ENCODE measurements around the gene CYP1A2. TPM values are rescaled to one million over a fixed set of nuclear protein-coding genes. Genes with fewer than 3 reads are reported as not detected.

CYP1A2 gene
- total RNA-seq, 1 experiment from 2014 or later: not detected

GRCh38 chr15:74775894-74776293, 27.2 kb downstream of the CYP1A2 start:
- H3K4me3 Mint-ChIP-seq: no peak overlapping the region
- H3K79me2 ChIP-seq (ENCODE audit: insufficient read depth, low read length): no peaks in the 10 kb centered on the region
- H2BK15ac ChIP-seq (ENCODE audit: low read depth, low read length): no peak overlapping the region
- H3K4ac ChIP-seq (ENCODE audit: low read depth, low read length): no peak overlapping the region
- no peak overlapping the region for H3K9ac ChIP-seq (ENCODE audit: extremely low read depth, insufficient read length, low read length)
- peaks cover 57% of the 10 kb centered on the region for H3K27me3 Mint-ChIP-seq (ENCODE audit: low read depth)
- H3T11ph ChIP-seq (ENCODE audit: low read length): no peak overlapping the region
- H3K4me1 ChIP-seq (ENCODE audit: insufficient read depth, low read length): no peaks in the 10 kb centered on the region
- H3K9me3 Mint-ChIP-seq: no peaks in the 10 kb centered on the region
- TF ChIP-seq CTCF (conservative IDR thresholded peaks at IDR 0.05): no peak
- H2BK20ac ChIP-seq (ENCODE audit: low read depth, low read length, poor library complexity, severe bottlenecking): no peak overlapping the region
- H3K14ac ChIP-seq (ENCODE audit: insufficient read depth, low read length): no peak overlapping the region
- H2BK12ac ChIP-seq (ENCODE audit: insufficient read length, low read depth, low read length): no peak overlapping the region
- no peaks in the 10 kb centered on the region for H3K36me3 Mint-ChIP-seq (ENCODE audit: insufficient read depth in 1 of 3, low read depth in 3 of 3)
- H2BK120ac ChIP-seq (ENCODE audit: low read depth, low read length, poor library complexity, severe bottlenecking): no peak overlapping the region
- no peak overlapping the region for H2AFZ ChIP-seq (ENCODE audit: low read length)
- no CpG with 5 or more reads among the region's 4 CpGs for WGBS (ENCODE audit: extremely low coverage, insufficient read length, low lambda C conversion rate)
- no peak overlapping the region for H3K23ac ChIP-seq (ENCODE audit: insufficient read length, low read depth, low read length)
- H3K4me1 Mint-ChIP-seq: peaks cover 39 to 58% of the 10 kb centered on the region in 2 experiments
- H3K27me3 ChIP-seq (ENCODE audit: insufficient read depth, low read length): peaks cover 3% of the 10 kb centered on the region; the same call in 1 of the 2 replicates
- H3K18ac ChIP-seq (ENCODE audit: insufficient read length, low read depth, low read length): no peak overlapping the region
- H3K9me3 ChIP-seq (ENCODE audit: control insufficient read depth, low read depth, low read length): no peaks in the 10 kb centered on the region
- H4K91ac ChIP-seq (ENCODE audit: insufficient read length, low read depth, low read length): no peak overlapping the region
- H2BK5ac ChIP-seq (ENCODE audit: insufficient read length, low read length): no peak overlapping the region
- no peaks in the 10 kb centered on the region for H3K23me2 ChIP-seq (ENCODE audit: insufficient read length, low read depth, low read length, poor library complexity, severe bottlenecking)
- H3K79me1 ChIP-seq (ENCODE audit: insufficient read depth, low read depth, low read length, poor library complexity, severe bottlenecking): no peaks in the 10 kb centered on the region
- no peaks in the 10 kb centered on the region for H4K20me1 ChIP-seq (ENCODE audit: control insufficient read depth, insufficient read depth, insufficient read length)
- no peak overlapping the region for H3K56ac ChIP-seq (ENCODE audit: insufficient read length, low read depth, low read length)
- no peak overlapping the region for H4K5ac ChIP-seq (ENCODE audit: insufficient read length, low read depth, low read length)
- no peak overlapping the region for H3K27ac Mint-ChIP-seq
- H4K8ac ChIP-seq (replicated peaks; ENCODE audit: insufficient read length, low read depth, low read length): no peak overlapping the region
- DNase-seq: no peak
- no peak overlapping the region for H3K27ac ChIP-seq (ENCODE audit: insufficient read length, low read depth, low read length)
- no peak overlapping the region for H3K4me2 ChIP-seq (ENCODE audit: insufficient read depth, insufficient read length, low read length)
- H2AK5ac ChIP-seq (ENCODE audit: insufficient read length, low read length): no peak overlapping the region

All from H9 (cell line).